Hair follicular keratinocyte (primary cell): Measurements from ENCODE around the gene ERBB2. TPM values are rescaled to one million over a fixed set of nuclear protein-coding genes. Genes with fewer than 3 reads are reported as not detected.

Experiments
- total RNA-seq: library from RNA; depleted of rRNA; stranded (reverse); fragments of >200 nt; gene quantifications from 2 replicates; pipeline ENCODE4 v1.2.3, GENCODE V29; 2015

Gene ERBB2
- 26.7 and 27.6 TPM in 2 replicates for total RNA-seq

DNA sequence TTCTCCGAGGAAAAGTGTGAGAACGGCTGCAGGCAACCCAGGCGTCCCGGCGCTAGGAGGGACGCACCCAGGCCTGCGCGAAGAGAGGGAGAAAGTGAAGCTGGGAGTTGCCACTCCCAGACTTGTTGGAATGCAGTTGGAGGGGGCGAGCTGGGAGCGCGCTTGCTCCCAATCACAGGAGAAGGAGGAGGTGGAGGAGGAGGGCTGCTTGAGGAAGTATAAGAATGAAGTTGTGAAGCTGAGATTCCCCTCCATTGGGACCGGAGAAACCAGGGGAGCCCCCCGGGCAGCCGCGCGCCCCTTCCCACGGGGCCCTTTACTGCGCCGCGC is at the start of gene ERBB2:
TSS of gene ERBB2 (plus strand) at position 247 of the 330 bp plus-strand sequence. CDS start 175 bp downstream, outside the sequence.

GRCh38 chr17:39664581-39665561 is 35.0 kb upstream of the ERBB2 start, which contains the start of gene TCAP:
TSS of gene TCAP (plus strand) at chr17:39665349. CDS start at chr17:39665360, 11 bp downstream.

GRCh38 chr17:39667945-39668924 is 31.6 kb upstream of the ERBB2 start, which contains the start of gene PNMT:
TSS of gene PNMT (plus strand) at chr17:39668453. CDS start at chr17:39668476, 23 bp downstream.

DNA sequence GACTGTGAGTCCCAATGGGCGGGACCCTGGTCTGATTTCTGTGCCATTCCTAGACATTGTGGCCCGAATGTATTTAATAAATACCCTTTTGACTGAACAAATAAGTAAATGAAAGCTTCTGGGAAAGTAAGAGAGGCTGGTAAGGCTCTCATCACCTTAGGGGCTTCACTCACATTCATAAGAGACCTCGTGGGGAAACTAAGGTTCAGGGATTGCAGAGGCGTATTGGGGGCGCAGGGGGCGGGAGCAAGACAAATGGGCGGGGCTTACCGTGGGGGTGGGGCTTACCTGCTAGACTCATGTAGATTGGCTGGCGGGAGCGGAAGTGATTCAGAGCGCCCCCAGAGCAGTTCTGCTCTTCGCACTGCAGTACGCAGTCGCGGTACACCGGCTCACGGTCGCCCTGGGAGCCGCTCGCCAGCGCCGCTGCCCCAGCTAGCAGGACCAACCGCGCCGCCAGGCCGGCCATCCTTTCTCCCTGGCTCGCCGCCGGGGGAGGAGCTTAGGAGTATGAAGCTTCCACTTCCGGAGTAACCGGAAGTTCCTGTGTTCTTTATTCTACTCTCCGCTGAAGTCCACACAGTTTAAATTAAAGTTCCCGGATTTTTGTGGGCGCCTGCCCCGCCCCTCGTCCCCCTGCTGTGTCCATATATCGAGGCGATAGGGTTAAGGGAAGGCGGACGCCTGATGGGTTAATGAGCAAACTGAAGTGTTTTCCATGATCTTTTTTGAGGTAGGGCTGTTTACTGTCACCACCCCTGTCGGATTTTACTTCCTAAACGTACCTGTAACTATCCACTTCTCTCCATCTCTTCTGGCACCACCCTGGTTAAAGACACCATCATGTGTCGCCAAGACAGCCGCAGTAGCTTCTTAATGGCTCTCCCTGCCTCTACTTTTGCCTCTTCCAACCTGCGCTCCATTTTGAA is 12.1 kb upstream of the ERBB2 start, which contains the start of gene PGAP3:
TSS of gene PGAP3 (minus strand) at position 512 of the 929 bp plus-strand sequence. CDS start at position 469, 43 bp downstream.

DNA sequence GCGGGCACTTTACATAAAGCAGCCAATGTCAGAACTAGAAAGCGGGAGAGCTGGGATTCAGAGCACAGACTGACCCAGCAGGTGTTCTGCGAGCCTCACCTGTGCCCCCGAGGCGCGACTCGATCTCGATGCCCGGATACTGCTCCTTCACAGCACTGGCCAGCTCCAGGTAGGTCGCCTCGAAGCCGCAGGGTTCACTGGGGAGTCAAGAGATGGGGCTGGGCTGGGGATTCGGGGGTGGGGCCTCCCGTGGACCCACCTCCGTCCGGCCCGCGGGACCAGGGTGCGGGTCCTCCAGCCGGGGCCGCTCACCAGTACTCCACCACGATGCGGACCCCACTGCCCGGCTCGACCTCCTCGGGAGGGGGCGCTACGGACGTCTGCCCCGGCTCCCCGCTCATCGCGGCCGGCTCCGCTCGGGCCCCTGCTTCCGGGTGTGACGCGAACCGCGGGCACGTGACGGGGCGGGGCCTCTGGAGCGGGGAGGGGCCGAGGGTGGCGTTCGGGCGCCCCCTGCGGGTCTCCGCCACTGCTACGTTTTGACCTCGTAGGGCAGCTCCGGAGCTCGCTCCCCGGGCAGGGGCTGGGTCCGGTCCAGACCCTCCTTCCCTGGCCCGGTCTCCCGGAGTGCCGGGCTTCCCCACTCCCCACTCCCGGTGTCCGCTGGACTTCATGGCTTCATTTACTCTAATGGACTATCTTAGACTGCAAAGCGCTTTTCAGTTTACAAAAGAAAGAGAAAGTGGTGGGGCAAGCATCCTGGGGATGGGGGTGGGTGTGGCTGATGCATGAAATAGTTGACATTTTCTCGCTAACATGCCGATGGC is 30.4 kb downstream of the ERBB2 start, which contains the start of gene MIEN1:
TSS of gene MIEN1 (minus strand) at position 438 of the 827 bp plus-strand sequence. CDS start at position 401, 37 bp downstream.

GRCh38 chr17:39737760-39738567 is 38.1 kb downstream of the ERBB2 start, which contains the start of gene GRB7:
TSS of gene GRB7 (plus strand) at chr17:39737938. CDS start at chr17:39742302, 4,364 bp downstream.

Other genes with a start within 250 kb of the ERBB2 start
- gene MED1, start 248.8 kb upstream of the ERBB2 start, total RNA-seq, result 16.4 and 16.9 TPM in 2 replicates
- gene CDK12, start 238.6 kb upstream of the ERBB2 start, total RNA-seq, result 17.4 and 20.6 TPM in 2 replicates
- not detected in 2 replicates for gene NEUROD2, start 92.1 kb upstream of the ERBB2 start, total RNA-seq
- 0.15 and 0.39 TPM in 2 replicates for gene PPP1R1B, start 73.1 kb upstream of the ERBB2 start, total RNA-seq
- 29.9 and 35.9 TPM in 2 replicates for gene STARD3, start 62.9 kb upstream of the ERBB2 start, total RNA-seq
- 0.08 TPM in 1 of 2 replicates, not detected in the other for gene TCAP, start 34.7 kb upstream of the ERBB2 start, total RNA-seq
- not detected in 2 replicates for gene PNMT, start 31.6 kb upstream of the ERBB2 start, total RNA-seq
- 3.9 and 7.2 TPM in 2 replicates for gene PGAP3, start 12.0 kb upstream of the ERBB2 start, total RNA-seq
- gene MIEN1, start 30.5 kb downstream of the ERBB2 start, total RNA-seq, result 45.8 and 58.5 TPM in 2 replicates
- 17.8 and 31.5 TPM in 2 replicates for gene GRB7, start 37.9 kb downstream of the ERBB2 start, total RNA-seq
- not detected in 2 replicates for gene IKZF3, start 164.2 kb downstream of the ERBB2 start, total RNA-seq
- not detected in 2 replicates for gene ZPBP2, start 168.1 kb downstream of the ERBB2 start, total RNA-seq
- 2.1 and 3.0 TPM in 2 replicates for gene GSDMB, start 218.6 kb downstream of the ERBB2 start, total RNA-seq
- 28.7 and 30.7 TPM in 2 replicates for gene ORMDL3, start 227.5 kb downstream of the ERBB2 start, total RNA-seq
- gene LRRC3C, start 227.7 kb downstream of the ERBB2 start, total RNA-seq, result not detected in 2 replicates